ENCODE measurements around the gene AGFG2.

DNA sequence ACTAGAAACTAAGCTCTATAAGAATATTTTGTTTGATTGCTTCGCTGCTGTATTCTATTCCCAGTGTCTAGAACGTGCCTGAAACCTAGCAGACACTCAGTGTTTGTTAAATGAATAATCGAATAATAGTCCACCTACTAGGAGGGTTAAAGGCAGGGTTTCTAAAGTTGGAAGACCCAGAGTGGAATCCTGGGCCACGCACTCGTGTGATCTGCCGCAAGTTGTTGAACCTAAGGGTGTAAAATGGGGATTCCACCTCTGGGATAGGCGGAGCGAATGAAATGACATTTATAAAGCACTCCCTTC, 702 bp upstream of the AGFG2 start:
- TF ChIP-seq POLR2AphosphoS5 (IDR thresholded peaks at IDR 0.05; ENCODE audit: borderline replicate concordance, low read depth, low read length) (no peak), EZH2 (IDR thresholded peaks at IDR 0.05) (no peak)

Measured in SK-N-MC (cell line).